Right forelimb (tissue), 1 donor: ENCODE measurements around the gene TUBB.
"Not testable (repeated sequence)": the region's sequence is repeated elsewhere in the genome, so short reads cannot be mapped to it uniquely, and the experiment has no call there.

Source experiments
- DNase-seq: peaks from one replicate; pipeline ENCODE4 v3.0.0-alpha.2; 2018

TUBB gene

GRCh38 chr6:30719356-30719755 is 796 bp upstream of the TUBB start:
- no peak for DNase-seq

DNA sequence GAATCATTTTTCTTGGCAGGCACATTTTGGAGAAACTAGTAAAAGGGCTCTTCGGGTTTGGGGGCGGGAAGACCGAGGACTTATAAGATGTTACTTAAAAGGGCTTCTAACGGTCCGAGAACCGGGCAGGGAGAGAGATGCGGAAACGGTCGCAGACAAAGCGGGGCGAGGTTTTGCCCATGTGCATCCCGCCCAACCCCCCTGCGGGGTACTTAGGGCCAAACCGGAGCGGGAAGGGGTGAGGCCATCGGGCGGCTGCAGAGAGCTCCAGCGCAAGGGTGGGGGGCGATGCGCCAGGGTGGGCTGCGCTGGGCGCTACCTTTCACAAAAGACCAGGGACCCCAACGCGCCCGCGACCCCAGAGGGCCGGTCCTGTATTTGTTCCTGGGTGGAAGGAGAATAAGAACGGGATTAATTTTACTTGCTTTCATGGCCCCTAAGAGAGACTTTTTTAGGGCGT is 616 bp downstream of the TUBB start:
- peak; percentile 81 for DNase-seq

DNA sequence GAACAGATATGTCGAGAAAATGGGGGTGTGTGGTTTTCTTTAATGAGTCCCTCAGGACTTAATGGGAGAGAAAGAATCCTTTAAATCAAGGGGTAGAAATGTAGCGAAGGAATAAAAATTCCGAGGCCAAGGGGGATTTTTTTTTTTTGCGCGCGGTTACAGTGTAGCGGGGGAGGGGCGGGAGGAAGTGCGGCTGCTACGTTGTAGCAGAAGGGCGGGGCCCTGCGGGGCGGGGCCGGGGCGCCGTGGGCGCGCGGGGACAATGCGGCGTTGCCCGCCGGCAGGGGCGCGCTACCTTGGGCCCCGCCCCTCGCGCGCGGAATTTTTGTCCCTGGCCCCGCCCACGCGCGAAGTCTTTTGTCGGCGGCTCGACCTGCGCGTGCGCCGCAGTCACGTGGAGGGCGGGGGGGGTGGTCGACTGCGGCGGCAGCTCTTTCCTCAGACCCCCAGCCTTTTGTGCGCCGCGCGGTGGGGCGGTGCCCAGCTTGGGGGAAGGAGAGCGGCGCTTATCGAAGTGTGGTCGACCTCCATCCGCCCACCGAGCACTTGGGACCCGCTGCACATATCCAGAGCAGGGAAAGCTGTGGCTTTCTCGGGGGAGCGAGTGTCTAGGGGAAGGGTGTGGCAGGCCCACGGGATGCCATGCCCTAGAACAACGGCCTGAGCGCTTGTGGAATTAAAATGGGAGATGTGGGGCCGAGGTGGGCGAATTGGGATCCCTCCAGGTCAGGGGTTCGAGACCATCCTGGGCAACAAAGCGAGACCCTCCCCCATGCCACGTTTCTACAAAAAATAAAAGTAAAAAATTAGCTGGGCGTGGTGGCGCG is 1.3 kb downstream of the TUBB start:
- DNase-seq, result peak; percentile 94

DNA sequence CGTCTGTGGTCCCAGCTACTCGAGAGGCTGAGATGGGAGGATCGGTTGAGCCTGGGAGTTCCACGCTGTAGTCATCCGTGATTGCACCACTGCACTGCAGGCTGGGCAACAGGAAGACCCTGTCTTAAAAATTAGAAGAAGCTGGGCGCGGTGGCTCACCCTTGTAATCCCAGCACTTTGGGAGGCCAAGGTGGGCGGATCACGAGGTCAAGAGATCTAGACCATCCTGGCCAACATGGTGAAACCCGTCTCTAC is 1.8 kb downstream of the TUBB start:
- not testable (repeated sequence) for DNase-seq

DNA sequence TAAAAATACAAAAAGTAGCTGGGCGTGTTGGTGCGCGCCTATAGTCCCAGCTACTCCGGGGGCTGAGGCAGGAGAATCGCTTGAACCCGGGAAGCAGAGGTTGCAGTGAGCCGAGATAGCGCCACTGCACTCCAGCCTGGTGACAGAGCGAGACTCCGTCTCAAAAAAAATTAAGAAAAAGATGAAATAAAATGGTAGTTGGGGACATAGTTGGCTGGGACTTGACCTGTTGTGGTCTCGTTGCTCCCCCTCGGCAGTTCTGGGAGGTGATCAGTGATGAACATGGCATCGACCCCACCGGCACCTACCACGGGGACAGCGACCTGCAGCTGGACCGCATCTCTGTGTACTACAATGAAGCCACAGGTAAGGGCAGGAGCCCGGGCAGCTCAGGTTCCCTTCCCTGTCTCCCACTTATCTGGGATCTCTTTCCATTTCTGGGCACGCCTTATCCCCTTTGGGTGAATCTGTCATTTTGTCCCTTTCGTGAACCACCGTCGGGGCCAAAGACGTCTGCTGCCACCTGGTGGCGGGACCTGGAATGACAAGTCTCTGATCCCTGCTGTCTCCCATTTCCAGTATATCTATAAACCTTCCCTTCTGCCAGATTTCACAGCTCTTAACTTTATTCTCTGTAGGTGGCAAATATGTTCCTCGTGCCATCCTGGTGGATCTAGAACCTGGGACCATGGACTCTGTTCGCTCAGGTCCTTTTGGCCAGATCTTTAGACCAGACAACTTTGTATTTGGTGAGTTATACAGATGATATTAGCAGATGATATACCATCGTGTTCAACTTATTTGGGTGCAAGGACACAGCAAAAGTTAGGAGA is 2.3 kb downstream of the TUBB start:
- DNase-seq, result peak; percentile 91

DNA sequence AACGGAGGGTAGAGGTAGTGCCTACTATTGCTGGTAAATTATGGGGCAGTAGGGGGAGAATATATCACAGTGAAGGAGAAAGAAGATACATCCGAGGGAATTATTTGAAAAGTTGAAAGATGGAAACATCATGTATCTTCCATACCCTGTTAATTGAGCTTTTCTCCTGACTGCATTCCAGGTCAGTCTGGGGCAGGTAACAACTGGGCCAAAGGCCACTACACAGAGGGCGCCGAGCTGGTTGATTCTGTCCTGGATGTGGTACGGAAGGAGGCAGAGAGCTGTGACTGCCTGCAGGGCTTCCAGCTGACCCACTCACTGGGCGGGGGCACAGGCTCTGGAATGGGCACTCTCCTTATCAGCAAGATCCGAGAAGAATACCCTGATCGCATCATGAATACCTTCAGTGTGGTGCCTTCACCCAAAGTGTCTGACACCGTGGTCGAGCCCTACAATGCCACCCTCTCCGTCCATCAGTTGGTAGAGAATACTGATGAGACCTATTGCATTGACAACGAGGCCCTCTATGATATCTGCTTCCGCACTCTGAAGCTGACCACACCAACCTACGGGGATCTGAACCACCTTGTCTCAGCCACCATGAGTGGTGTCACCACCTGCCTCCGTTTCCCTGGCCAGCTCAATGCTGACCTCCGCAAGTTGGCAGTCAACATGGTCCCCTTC is 3.1 kb downstream of the TUBB start:
- not testable (repeated sequence) for DNase-seq

DNA sequence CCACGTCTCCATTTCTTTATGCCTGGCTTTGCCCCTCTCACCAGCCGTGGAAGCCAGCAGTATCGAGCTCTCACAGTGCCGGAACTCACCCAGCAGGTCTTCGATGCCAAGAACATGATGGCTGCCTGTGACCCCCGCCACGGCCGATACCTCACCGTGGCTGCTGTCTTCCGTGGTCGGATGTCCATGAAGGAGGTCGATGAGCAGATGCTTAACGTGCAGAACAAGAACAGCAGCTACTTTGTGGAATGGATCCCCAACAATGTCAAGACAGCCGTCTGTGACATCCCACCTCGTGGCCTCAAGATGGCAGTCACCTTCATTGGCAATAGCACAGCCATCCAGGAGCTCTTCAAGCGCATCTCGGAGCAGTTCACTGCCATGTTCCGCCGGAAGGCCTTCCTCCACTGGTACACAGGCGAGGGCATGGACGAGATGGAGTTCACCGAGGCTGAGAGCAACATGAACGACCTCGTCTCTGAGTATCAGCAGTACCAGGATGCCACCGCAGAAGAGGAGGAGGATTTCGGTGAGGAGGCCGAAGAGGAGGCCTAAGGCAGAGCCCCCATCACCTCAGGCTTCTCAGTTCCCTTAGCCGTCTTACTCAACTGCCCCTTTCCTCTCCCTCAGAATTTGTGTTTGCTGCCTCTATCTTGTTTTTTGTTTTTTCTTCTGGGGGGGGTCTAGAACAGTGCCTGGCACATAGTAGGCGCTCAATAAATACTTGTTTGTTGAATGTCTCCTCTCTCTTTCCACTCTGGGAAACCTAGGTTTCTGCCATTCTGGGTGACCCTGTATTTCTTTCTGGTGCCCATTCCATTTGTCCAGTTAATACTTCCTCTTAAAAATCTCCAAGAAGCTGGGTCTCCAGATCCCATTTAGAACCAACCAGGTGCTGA is 3.9 kb downstream of the TUBB start:
- not testable (repeated sequence) for DNase-seq

DNA sequence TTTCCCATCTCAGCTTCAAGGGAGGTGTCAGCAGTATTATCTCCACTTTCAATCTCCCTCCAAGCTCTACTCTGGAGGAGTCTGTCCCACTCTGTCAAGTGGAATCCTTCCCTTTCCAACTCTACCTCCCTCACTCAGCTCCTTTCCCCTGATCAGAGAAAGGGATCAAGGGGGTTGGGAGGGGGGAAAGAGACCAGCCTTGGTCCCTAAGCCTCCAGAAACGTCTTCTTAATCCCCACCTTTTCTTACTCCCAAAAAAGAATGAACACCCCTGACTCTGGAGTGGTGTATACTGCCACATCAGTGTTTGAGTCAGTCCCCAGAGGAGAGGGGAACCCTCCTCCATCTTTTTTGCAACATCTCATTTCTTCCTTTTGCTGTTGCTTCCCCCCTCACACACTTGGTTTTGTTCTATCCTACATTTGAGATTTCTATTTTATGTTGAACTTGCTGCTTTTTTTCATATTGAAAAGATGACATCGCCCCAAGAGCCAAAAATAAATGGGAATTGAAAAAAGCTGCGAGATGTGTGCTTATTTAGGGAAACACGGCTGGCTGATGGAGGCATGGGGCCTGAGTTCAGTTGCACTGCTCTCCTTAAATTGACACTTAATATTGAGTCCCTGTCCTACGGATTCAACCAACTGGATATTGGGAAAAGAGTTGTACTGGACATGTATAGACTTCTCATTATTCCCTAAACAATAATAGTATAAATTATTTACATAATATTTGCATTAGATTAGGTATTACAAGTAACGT is 4.9 kb downstream of the TUBB start:
- no peak for DNase-seq

DNA sequence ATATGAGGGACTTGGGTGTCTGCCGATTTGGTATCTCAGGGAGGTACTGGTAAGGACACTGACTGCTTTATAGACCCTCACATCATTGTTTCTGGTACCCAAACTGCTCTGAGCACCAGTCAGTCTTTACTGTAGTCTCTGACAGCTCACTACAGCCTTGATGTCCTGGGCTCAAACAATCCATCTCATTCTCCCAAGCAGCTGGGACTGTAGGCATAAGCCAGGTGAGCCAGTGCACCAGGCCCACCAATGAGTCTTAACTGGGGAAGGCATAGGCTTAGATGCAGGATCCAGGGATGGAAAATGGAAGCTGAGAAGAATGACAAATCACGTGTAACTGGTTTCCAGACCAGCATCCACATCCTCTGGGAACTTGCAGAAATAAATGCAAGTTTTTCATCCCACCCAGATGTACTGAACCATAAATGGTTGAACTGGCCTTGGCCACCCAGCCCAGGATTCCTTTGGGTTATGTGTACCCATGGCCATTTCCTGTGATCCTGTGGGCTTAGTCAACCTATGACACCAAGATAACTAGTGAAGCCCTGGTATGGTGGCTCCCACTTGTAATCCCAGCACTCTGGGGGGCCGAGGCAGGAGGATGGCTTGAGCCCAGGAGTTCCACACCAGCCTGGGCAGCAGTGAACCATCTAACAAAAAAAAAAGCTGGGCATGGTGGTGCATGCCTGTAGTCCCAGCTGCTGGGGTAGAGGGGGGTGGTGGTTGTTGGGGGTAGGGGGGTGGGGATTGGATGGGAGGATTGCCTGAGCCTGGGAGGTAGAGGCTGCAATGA is 5.8 kb downstream of the TUBB start:
- DNase-seq, result no peak

DNA sequence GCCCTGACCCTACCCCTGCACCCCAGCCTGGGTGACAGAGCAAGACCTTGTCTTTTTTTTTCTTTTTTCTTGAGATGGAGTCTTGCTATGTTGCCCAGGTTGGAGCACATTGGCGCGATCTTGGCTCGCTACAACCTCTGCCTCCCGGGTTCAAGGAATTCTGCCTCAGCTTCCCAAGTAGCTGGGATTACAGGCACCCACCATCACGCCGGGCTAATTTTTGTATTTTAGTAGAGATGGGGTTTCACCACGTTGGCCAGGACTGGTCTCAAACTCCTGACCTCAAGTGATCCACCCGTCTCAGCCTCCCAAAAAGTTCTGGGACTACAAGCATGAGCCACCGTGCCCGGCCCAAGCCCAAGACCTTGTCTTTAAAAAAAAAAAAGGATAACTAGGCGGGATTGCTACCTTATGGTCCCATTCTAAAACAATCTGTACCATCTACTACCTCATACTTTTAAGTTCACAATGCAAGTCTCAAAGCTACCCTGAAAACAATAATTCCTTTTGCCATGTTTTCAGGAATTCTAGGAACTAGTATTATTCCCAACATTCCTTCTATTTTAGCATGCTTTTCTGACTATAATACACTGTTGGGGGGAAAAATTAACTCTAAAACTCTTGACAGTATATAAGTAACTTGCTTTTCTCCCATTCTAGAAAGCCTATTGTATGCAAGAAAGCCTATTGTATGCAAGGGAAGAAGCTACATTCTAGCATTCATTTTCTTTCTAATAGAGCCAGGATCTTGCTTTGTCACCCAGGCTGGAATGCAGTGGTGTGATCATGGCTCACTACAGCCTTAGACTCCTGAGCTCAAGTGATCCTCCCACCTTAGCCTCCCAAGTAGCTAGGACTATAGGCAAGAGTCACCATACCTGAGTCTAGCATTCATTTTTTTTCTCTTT is 6.6 kb downstream of the TUBB start:
- DNase-seq, result no peak

GRCh38 chr6:30727920-30728553 is 7.9 kb downstream of the TUBB start:
- DNase-seq, result no peak

DNA sequence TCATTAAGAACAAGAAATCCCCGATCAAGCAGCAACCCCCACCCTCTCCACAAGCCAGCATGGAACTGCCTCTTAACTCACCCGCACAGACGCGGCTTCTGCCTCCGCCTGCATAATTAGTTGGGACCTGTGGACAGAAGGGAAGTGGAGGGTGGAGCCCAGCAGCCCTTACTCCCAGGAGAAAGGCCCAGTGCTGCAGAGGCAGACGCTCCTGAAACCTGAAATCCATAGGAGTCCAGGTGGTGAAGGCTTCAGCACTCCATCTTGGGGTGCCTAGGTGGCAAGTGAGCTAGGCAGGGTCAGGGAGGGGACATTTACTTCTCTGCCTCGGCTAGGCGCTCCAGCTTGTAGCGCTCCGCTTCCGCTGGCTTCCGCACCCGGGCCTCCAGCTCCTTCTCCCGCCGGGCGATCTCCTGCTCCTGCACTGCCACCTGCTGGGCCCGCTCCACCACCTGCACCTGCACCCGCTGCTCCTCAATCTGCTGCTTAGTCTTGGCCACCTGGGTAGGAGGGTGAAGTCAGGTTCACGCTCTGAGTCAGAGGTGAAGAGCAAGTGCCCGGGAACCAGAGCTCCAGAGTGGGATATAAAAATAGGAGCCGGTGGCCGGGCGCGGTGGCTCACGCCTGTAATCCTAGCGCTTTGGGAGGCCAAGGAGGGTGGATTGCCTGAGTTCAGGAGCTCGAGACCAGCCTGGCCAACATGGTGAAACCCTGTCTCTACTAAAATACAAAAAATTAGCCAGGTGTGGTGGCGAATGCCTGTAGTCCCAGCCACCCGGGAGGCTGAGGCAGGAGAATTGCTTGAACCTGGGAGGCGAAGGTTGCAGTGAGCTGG is 10.7 kb downstream of the TUBB start:
- DNase-seq, result peak; percentile 71

DNA sequence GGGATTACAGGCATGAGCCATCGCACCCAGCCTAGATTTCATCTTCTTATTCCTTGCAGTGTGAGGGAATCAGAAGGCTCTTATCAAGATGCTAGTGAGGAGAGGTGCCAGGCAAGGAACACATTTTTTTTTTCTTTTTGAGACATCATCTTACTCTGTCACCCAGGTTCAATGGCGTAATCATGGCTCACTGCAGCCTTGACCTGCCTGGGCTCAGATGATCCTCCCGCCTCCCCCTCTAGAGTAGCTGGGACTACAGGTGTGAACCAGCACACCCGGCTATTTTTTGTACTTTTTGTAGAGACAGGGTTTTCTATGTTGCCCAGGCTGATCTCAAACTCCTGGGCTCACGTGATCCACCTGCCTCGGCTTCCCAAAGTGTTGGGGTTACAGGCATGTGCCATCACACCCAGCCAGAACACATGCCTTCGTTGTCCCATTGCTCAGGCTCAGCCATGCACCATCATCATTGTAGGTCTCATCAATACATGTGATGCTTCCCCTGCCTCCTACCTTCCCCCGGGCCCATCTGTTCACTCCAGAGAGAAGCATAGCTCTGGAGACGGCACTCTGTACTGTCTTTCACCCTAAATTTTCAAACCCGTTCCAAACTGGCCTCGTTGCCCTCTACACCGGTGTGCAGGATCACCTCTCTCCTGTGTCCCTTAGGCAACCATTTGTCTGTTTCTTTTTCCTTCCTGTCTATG is 12.2 kb downstream of the TUBB start:
- no peak for DNase-seq

GRCh38 chr6:30735668-30736314 is 15.6 kb downstream of the TUBB start:
- no peak for DNase-seq

- DNase-seq, result no peak
Measured at GRCh38 chr6:30738532-30738931, 18.4 kb downstream of the TUBB start.

DNA sequence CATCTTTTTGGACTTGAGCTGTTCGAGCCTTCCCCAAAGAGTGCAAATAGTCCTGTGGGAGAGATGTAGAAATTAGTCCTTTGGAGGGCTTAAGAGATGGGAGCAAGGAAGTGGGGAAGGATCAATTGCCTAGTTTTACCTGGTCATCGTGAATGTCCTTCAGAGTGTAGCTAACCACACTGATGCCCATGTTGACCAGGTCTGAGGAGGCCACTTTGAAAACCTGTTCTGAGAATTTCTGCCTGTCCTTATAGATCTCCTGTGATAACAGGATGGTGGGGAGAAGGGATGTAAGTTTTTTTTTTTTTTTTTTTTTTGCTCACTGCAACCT is 20.4 kb downstream of the TUBB start:
- DNase-seq, result no peak

GRCh38 chr6:30741063-30741779 is 21.1 kb downstream of the TUBB start:
- DNase-seq, result no peak
